ENCODE measurements around the gene NDUFAF2. TPM values are rescaled to one million over a fixed set of nuclear protein-coding genes. Genes with fewer than 3 reads are reported as not detected.

Gene NDUFAF2
- polyA plus RNA-seq, 1 experiment: 42.0 TPM

DNA sequence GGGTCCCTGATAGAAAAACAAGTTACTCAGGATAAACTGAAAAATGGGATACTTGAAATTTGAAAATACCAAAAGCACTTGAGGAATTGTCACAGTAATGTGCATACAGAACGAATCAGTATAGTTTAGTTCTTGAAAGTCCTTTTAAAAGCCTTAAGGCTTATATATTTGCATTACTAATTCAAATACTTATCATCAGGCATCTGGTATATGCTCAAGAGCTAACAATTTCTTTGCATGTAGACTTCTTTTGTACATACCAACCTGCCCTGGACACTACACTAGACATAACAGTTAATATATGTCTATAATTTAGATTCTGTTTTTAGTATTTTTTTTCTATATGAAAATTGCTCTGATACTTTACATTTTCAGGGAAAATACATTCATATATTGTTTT is 174.1 kb downstream of the NDUFAF2 start:
- no peaks in the 10 kb centered on the region for H3K27me3 ChIP-seq (ENCODE audit: control insufficient read depth, insufficient read depth, low read length)
- ChIA-PET POLR2A (no interaction called here), CTCF (no interaction called here)
- TF ChIP-seq, protein P1, sequence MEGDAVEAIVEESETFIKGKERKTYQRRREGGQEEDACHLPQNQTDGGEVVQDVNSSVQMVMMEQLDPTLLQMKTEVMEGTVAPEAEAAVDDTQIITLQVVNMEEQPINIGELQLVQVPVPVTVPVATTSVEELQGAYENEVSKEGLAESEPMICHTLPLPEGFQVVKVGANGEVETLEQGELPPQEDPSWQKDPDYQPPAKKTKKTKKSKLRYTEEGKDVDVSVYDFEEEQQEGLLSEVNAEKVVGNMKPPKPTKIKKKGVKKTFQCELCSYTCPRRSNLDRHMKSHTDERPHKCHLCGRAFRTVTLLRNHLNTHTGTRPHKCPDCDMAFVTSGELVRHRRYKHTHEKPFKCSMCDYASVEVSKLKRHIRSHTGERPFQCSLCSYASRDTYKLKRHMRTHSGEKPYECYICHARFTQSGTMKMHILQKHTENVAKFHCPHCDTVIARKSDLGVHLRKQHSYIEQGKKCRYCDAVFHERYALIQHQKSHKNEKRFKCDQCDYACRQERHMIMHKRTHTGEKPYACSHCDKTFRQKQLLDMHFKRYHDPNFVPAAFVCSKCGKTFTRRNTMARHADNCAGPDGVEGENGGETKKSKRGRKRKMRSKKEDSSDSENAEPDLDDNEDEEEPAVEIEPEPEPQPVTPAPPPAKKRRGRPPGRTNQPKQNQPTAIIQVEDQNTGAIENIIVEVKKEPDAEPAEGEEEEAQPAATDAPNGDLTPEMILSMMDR (IDR thresholded peaks at IDR 0.05; ENCODE audit: low read depth, low read length): no peak
- no peak overlapping the region for H3K4me3 ChIP-seq (ENCODE audit: low read depth, low read length)
- no peak for DNase-seq (ENCODE audit: low read depth, low spot score)
- H3K27ac ChIP-seq (ENCODE audit: low read depth, low read length): no peak overlapping the region
- no peaks in the 10 kb centered on the region for H3K9me3 ChIP-seq (ENCODE audit: control insufficient read depth, insufficient read depth, low read length)

DNA sequence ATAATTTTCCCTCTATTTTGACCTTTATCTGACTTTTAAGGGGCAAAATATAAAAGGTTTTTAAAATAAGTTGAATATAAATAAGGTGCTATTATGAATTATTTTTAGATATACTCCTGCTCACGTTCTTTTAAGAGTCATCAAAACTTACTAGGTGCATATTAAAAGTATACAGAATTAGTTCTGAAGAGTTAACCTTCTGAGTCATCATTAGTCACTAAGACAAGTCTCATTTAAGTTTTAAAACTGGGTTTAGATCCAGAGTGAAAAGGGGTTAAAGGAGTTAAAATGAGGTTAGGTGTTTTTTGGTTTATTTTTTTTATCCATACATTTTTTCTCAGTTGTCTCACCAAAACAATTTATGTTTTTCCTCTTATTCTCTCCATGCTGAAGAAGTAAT is 175.5 kb downstream of the NDUFAF2 start:
- no peak for DNase-seq (ENCODE audit: low read depth, low spot score)
- Histone ChIP-seq H3K9me3 (ENCODE audit: control insufficient read depth, insufficient read depth, low read length) (no peaks in the 10 kb centered on the region), H3K27ac (ENCODE audit: low read depth, low read length) (no peak overlapping the region), H3K27me3 (ENCODE audit: control insufficient read depth, insufficient read depth, low read length) (no peaks in the 10 kb centered on the region), H3K4me3 (ENCODE audit: low read depth, low read length) (no peak overlapping the region)
- TF ChIP-seq, protein P1 (IDR thresholded peaks at IDR 0.05; ENCODE audit: low read depth, low read length): no peak
- CTCF ChIA-PET: no interaction called here
- POLR2A ChIA-PET: no interaction called here

DNA sequence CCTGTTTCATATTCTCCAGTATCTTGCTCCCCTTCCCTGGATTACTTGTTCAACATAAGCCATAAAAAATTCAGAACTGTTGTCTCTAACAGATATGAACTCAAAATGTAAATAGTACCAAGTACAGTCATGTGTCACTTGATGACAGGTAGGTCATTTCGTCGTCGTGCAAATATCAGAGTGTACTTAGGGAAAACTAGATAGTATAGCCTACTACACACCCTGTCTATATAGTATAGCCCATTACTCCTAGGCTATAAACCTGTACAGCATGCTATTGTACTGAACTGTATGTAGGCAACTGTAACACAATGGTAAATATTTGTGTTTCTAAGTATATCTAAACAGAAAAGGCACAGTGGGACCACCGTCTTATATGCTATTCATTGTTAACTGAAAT is 178.1 kb downstream of the NDUFAF2 start:
- Histone ChIP-seq H3K27ac (ENCODE audit: low read depth, low read length) (no peak overlapping the region), H3K4me3 (ENCODE audit: low read depth, low read length) (no peak overlapping the region), H3K27me3 (ENCODE audit: control insufficient read depth, insufficient read depth, low read length) (no peaks in the 10 kb centered on the region), H3K9me3 (ENCODE audit: control insufficient read depth, insufficient read depth, low read length) (no peaks in the 10 kb centered on the region)
- DNase-seq (ENCODE audit: low read depth, low spot score): no peak
- ChIA-PET CTCF (no interaction called here), POLR2A (no interaction called here)
- TF ChIP-seq, protein P1 (IDR thresholded peaks at IDR 0.05; ENCODE audit: low read depth, low read length): no peak

DNA sequence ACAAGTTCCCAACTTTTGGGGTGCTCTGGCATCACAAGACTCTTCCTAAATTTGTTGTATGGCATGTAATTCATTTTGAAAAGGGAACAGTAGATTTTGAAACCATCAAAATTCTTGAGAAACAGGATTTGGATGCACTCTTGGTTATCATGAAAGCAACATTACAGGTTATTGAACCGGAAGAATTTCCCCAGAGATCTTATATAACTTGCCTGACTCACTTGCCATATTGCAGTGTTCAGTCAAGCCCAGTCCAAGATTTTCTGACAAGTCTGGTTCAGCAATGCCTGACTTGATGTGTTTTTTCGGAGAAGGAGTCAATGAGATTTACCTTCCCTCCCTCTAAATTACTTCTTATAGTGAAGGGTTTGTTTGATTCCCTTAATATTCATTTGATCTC is 185.3 kb downstream of the NDUFAF2 start:
- H3K27me3 ChIP-seq (ENCODE audit: control insufficient read depth, insufficient read depth, low read length): no peaks in the 10 kb centered on the region
- DNase-seq (ENCODE audit: low read depth, low spot score): no peak
- ChIA-PET CTCF (no interaction called here), POLR2A (no interaction called here)
- no peaks in the 10 kb centered on the region for H3K9me3 ChIP-seq (ENCODE audit: control insufficient read depth, insufficient read depth, low read length)
- TF ChIP-seq, protein P1 (IDR thresholded peaks at IDR 0.05; ENCODE audit: low read depth, low read length): no peak
- no peak overlapping the region for H3K27ac ChIP-seq (ENCODE audit: low read depth, low read length)
- H3K4me3 ChIP-seq (ENCODE audit: low read depth, low read length): no peak overlapping the region

DNA sequence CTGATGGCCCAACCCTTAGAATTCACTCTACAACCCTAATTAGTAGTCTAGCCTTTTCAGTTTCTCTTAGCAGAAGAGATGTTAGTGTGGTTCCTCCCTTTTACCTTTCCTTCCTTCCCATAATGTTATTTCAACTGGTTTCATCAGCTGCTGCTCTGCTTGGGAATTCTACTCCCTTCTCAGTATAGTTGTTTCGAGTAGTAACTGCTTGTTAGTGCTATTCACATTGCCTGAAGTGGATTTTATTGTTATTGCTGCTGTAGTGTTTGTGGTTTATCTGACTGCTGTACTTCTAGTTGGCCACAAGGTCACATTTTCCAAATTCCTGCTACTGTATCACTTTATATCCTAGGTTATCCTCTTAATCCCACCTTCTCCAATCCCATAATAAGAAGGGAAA is 187.6 kb downstream of the NDUFAF2 start:
- Histone ChIP-seq H3K27ac (ENCODE audit: low read depth, low read length) (no peak overlapping the region), H3K9me3 (ENCODE audit: control insufficient read depth, insufficient read depth, low read length) (no peaks in the 10 kb centered on the region), H3K27me3 (ENCODE audit: control insufficient read depth, insufficient read depth, low read length) (no peaks in the 10 kb centered on the region), H3K4me3 (ENCODE audit: low read depth, low read length) (no peak overlapping the region)
- ChIA-PET POLR2A (no interaction called here), CTCF (no interaction called here)
- TF ChIP-seq, protein P1 (IDR thresholded peaks at IDR 0.05; ENCODE audit: low read depth, low read length): 0 out of 2 replicates have a peak, but pooled peaks have one; percentile 11
- peak; percentile 15 for DNase-seq (ENCODE audit: low read depth, low spot score)

Data from AG04450 (cell line).